ENCODE results near the gene CDCA5.

CDCA5 gene

DNA sequence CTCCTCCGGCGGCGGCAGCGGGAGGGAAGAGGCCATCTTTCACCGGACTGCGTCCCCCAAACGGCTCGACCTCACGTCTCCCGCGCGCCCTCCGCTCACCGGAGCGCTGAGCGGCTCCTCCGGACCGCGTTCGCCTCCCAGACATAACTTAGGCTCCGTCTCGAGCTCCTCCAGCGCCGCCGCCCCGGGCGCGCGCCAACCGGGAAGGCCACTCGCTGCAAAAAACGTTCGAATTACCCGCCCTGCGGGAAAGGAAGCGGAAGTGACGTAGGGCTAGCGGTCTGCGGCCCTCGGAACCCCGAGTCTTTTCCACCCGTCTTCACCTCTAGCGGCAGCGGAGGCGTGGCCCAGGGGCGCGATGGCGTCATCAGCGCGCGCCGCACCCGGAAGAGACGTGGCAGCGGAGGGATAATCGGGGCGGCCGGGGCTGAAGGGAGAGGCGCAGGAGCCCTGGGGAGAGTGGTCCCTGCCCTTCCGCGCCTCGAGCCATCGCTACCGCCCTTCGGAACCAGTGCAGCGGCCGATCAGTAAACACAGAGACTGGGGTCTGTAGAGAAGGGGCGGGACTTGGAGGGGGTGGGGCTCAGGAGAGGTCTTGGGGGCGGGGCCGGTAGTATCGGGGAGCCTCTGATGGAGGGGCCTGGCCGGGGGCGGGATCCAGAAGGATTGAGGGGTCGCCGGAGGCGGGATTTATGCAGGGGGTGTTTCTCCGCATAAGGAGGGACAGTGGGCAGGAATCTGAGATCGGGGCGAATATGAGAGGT lies at the start of gene CDCA5, which contains the start of gene ZFPL1:
Gene CDCA5 (minus strand): TSS at position 207 of the 764 bp plus-strand sequence. CDS start 62 bp downstream, at position 145.
Gene ZFPL1 (plus strand): TSS at position 389 of the 764 bp plus-strand sequence. CDS start 477 bp downstream, outside the sequence.
- peak; percentile 88 to 91 for DNase-seq

DNA sequence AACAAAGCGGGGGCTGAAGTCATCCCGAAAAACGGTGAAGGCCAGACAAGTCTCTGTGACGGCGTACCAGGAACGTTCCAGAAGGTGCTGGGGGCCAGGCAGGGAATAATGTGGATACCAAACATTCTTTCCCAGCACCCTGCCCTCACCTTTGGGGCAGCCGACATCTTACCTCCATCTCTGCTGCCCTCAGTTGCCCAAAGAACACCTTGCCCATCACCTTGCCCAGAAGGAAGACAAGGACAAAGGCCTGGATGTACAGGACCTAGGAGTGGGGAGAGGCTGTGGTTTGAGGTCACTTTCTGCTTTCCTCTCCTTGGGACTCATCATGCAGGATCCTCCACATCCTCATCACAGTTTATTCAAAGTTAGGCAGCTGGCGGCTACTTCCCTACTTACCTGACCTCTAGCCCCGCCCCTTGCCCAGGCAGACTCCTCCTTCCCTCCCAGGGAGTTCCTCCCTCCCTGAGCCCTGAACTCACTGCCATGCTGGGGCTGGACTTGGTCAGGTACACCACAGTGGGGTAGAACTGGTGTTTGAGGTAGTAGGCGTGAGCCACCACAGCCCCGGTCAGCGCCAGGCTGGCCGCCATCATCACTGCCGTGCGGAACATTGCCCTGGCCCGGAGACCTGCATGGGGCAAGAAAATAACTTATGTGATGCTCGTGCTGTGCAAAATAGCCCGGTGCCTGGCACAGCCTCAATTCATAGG lies 49.3 kb upstream of the CDCA5 start:
- DNase-seq, result no peak

- no peak for DNase-seq
Measured at GRCh38 chr11:65132238-65132987, 48.6 kb upstream of the CDCA5 start.

DNA sequence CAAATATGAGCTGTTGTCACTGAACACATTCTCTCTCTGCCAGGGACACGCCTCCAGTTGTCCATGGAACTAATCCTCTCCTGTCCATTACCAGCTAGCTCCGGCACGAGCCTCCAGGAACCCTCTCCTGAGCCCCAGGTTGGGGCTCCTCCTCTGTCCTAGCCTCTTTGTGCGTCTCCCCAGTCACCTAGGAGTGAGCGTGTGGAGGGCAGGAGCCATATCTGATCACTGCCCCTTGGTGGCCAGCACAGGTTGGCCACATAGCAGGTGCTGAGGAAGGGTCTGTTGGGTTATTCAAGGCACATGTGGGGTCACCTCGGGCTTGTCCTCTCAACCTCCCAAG lies 48.0 kb upstream of the CDCA5 start:
- DNase-seq, result no peak

DNA sequence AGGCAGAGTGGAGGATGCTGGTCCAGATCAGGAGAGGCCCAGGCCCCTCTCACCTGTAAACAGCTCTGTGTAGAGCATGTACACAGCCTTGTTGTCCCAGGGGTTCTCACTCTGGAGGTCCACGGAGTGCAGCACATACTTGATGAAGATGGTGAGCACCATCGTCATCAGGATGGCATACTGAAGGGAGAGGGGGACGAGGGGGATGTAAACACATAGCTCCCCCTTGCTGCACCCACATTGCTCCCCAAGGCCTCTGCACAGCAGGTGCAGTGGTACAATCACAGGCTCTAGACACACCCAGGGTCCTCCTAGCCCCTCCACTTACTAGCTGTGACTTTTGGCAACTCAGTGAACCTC lies 47.6 kb upstream of the CDCA5 start:
- no peak for DNase-seq

DNA sequence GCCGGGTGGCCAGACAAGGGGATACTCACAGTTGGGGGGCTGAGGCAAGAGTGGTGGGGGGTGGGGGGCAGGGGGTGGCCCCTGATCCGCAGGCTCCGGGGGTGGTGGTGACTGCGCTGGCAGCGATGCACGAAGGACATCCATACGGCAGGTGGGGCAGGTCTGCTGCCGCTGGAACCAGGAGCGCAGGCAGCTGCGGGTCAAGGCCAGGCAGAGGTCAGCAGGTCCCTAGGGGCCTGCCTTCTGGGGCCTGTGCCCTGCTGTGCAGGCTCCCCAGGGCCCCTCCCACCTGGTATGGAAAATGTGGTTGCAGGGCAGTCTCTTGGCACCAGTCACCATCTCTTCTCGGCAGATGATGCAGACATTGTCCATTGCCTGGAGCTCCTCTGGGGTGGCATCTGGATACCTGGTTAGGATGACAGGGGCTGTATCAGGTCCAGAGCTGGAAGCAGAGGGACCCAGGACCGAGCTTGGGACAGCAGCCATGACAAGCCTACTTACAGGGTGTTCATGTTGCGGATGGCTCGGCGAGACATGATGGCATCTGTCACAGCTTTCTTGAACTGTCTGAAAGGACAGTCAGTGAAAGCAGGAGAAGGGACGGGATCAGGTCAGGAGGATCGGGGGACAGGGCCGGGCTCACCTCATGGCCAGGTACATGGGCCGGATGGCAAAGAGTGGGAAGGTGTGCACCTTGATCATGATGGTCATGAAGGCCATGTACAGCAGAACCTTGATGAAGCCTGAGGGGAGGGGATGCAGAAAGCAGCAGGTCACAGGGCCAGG lies 47.0 kb upstream of the CDCA5 start:
- no peak for DNase-seq

- DNase-seq, result no peak
Measured at GRCh38 chr11:65129649-65130441, 46.0 kb upstream of the CDCA5 start.

DNA sequence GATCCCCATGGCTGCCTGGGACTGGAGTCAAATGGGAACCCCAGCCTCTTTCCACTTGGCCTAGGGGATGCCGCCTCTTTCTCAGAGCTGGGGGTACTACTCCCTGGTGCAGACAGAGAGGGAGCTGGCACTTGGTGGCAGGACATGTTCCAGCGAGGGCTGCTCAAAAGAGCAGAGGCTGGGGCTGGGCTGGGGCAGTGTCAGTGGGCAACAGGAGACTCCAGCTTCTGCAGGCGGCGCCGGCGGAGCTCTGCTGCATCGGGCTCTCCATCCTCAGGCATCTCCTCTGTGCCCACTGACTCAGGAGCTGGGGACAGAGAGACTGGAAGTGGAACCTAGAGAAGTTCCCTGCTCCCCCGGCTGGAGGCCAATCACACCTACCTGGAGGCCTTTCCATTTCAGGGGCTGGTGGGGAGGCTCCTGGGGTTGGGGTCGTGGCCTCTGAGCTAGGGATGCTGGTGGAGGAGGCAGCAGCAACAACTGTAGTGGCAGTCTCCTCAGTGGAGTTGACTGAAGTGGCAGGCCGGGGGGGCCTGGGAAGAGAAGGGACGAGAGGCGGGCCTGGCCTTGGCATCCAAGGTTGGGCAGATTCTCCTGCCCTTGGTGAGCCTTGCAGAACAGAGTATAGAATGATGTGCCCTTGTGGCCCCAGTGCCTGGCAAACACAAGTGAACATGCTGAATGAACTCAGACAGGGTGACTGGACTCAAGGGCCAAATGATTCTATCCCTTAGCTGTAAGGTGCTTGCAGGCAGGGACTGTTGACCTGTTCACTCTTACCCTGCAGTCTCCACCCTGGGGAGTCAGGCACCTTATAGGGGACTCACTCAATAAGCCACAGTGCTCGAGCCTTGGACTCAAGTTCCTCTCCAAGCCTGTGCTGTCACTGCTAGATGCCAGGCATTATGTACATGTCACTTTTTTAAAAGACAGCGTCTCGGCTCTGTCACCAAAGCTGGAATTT lies 44.6 kb upstream of the CDCA5 start:
- no peak for DNase-seq

- DNase-seq, result no peak
Measured at GRCh38 chr11:65127473-65128181, 43.8 kb upstream of the CDCA5 start.

DNA sequence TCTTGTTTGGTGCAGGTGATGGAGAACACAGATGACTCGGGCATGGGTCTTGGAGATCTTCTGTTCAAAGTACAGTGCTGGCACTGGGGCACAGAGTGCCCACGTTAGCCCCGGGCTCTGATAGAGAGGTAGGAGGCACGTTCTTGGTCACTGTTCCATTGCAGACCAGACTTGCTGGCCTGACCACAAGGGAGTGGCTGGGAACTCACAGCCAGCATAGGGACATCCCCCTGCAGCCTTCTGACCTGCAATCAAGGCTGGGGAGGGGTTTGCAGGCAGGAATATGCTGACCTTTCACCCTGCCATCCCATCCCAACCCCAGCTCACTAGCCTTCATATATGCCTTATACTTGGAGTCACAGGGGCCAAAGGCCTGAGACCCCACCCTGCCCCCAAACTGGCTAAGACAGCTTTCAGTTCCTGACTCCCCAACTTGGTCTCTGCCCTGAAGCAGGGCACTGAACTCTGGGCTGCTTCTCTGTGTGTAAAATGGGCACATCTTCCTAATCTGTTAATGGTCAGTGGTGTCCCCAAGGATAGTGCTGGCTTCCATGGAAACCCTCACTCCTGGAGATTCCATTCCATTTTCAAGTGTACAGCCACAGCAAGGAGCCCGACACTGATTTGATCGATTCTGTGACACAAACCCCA lies 42.9 kb upstream of the CDCA5 start:
- DNase-seq, result no peak

DNA sequence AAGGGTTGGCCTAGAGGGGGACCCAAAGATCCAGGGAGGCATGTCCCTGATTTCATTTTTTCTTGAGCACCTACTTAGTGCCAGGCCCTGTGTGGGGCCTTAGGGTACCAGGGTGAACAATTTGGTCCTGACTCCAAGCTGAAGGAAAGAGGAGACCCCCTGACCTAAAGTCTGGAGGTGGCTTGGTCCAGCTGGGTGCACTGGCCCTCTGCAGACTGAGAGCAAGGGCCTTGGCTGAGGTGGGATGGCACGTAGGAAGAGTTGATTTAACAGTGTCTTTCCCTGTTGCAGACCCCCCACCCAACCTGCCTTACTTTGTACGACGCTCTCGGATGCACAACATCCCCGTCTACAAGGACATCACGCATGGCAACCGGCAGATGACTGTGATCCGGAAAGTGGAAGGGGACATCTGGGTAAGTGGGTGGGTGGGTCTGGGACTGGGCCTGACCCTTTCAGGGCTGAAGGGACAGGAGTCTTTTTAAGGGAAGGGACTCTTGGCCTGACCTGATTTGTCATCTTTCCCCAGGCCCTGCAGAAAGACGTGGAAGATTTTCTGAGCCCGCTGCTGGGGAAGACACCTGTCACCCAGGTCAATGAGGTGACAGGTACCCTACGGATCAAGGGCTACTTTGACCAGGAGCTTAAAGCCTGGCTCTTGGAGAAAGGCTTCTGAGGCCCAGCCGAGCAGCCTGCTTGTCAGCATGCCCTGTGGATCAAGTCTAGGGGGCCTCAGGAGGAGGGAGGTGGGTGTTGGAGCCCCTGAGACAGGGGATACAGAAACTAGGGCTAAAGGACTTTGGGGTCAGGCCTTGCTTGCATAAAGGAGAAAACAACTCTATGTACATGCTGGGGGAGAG lies 41.6 kb upstream of the CDCA5 start:
- no peak for DNase-seq

DNA sequence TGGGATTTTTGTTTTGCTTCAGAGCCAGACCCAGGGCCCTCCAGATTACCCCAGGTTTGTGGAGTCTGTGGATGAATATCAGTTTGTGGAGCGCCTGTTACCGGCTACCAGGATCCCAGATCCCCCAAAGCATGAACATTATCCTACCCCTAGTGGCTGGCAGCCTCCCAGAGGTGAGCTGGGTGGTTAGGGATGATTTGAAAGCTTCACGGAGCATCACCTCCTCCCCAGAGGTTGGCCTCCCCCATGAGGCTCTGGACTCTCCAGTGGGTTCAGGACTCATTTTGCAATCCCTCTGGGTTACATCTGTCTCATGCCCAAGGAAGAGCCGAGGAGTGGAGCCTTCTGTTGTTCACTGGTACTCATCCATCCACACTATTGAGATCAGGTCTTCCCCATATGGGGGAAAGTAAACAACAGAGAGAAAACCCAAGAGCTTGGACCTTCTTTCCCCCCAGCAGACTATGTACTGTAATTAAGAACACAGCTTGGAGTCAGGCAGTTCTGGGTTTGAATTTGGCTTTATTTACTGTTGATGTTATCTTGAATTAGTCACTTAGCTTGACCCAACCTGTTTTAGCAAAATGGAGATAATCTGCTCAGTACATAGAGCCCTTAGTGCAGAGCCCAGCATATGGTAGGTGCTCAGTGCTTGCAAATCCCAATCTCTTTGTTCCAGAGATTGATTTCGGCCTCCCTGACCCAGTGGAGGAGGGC lies 40.8 kb upstream of the CDCA5 start:
- no peak for DNase-seq

GRCh38 chr11:65121865-65122696 lies 38.2 kb upstream of the CDCA5 start, which contains the start of the genes FAU and MRPL49:
Gene FAU (minus strand): TSS chr11:65122134. CDS start chr11:65121813, 321 bp downstream.
Gene MRPL49 (plus strand): TSS chr11:65122321. CDS start chr11:65122347, 26 bp downstream.
- DNase-seq, result peak; percentile 94 to 97

- no peak for DNase-seq
Measured at GRCh38 chr11:65121447-65121864, 37.6 kb upstream of the CDCA5 start.

GRCh38 chr11:65120831-65121230 lies 37.0 kb upstream of the CDCA5 start:
- no peak for DNase-seq

DNA sequence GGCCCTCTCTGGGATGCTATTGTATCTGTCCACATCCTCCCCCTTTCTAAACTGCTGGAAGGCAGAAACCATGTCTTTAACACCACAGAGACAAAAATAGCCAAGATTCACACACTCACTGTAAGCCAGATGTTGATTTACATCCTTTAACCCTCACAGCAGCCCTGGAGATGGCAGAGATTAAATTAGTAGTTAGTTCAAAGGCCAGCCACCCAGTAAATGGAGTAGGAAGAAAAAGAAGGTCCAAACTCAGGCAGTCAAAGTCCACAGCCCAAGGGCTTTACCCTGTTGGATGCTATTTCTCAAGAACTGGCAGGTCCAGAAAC lies 35.8 kb upstream of the CDCA5 start:
- DNase-seq, result no peak
